GM18499 (cell line): Measurements from ENCODE around the gene PIAS4.
A peak's percentile ranks its signal among the peaks of the same experiment; 100 is the strongest.
"Not testable (repeated sequence)": the region's sequence is repeated elsewhere in the genome, so short reads cannot be mapped to it uniquely, and the experiment has no call there.

Source experiments
- ATAC-seq: cut with Tn5 transposase; IDR thresholded peaks from one replicate; pipeline ENCODE4 v1.9.1; 2021; ENCODE audit warnings: moderate number of reproducible peaks; ENCODE audit not compliant: insufficient read depth, unreplicated experiment

Gene PIAS4

GRCh38 chr19:4007021-4007835, at the start of gene PIAS4:
Gene PIAS4 (plus strand): TSS chr19:4007736. CDS start chr19:4007761, 25 bp downstream.
- ATAC-seq, result peak; percentile 55

- ATAC-seq, result no peak
Observed at GRCh38 chr19:3958836-3959765, 48.4 kb upstream of the PIAS4 start.

GRCh38 chr19:3959766-3960131, 47.8 kb upstream of the PIAS4 start:
- ATAC-seq, result no peak

- ATAC-seq, result no peak
Observed at GRCh38 chr19:3961007-3961406, 46.5 kb upstream of the PIAS4 start.

GRCh38 chr19:3963458-3964255, 43.9 kb upstream of the PIAS4 start:
- ATAC-seq, result no peak

- no peak for ATAC-seq
Observed at GRCh38 chr19:3964256-3965194, 43.0 kb upstream of the PIAS4 start.

- no peak for ATAC-seq
Observed at GRCh38 chr19:3966051-3967017, 41.2 kb upstream of the PIAS4 start.

- not testable (repeated sequence) for ATAC-seq
Observed at GRCh38 chr19:3967983-3968382, 39.6 kb upstream of the PIAS4 start.

- no peak for ATAC-seq
Observed at GRCh38 chr19:3968556-3969434, 38.7 kb upstream of the PIAS4 start.

GRCh38 chr19:3969435-3970312, 37.9 kb upstream of the PIAS4 start:
- no peak for ATAC-seq

GRCh38 chr19:3970313-3970807, 37.2 kb upstream of the PIAS4 start:
- ATAC-seq, result no peak

GRCh38 chr19:3970808-3971598, 36.5 kb upstream of the PIAS4 start, which contains the start of gene DAPK3:
Gene DAPK3 (minus strand): TSS chr19:3971099. CDS start chr19:3969735, 1,364 bp downstream.
- peak; percentile 77 for ATAC-seq

- no peak for ATAC-seq
Observed at GRCh38 chr19:3975144-3975543, 32.4 kb upstream of the PIAS4 start.

GRCh38 chr19:3975637-3976087, 31.9 kb upstream of the PIAS4 start:
- no peak for ATAC-seq
